ENCODE data around the gene IGF1.

Gene IGF1

GRCh38 chr12:102425109-102426039 is 55.0 kb downstream of the IGF1 start:
- DNase-seq = no peak

DNA sequence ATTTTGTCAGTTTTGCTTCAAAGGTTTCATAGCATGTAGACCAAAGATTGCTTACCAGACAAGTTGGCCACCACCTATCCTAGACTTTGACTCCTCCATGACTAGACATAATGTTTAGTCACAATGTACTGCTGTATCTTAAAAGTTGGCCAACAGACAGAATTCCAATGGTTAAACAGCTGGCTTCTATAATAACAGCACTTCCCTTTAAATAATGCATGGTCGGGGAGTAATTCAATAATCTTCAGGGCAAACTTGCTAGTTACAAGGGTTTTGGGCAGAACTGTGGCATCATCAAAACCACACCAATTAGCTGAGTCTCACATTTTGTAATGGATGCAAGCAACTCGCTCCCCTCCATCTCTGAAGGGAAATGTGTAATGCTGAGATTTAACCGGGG is 56.9 kb downstream of the IGF1 start:
- DNase-seq = no peak

GRCh38 chr12:102421802-102422583 is 58.4 kb downstream of the IGF1 start:
- DNase-seq = no peak

DNA sequence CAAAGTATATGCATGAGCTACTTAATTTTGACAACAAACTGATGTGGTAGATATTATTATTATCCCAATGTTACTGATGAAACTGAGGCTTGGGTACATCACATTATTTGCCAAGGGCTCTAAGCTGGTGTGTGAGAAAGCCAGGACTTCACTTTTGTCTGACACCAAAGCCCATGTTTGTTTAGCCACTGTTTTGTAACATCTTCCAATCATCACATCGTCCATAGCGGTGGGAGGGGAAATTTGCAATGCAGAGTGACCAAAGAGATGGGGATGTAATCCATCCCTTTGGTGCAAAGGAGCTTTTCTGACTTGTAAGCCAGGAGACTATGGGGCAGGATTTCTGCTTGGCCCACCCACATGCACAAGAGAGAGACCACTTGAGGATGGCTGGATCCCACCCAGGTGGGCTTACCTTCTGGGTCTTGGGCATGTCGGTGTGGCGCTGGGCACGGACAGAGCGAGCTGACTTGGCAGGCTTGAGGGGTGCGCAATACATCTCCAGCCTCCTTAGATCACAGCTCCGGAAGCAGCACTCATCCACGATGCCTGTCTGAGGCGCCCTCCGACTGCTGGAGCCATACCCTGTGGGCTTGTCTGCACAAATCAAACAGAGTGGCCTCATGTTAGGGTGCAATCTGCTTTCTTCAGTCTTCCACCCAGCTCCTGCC is 61.1 kb downstream of the IGF1 start:
- DNase-seq = no peak

DNA sequence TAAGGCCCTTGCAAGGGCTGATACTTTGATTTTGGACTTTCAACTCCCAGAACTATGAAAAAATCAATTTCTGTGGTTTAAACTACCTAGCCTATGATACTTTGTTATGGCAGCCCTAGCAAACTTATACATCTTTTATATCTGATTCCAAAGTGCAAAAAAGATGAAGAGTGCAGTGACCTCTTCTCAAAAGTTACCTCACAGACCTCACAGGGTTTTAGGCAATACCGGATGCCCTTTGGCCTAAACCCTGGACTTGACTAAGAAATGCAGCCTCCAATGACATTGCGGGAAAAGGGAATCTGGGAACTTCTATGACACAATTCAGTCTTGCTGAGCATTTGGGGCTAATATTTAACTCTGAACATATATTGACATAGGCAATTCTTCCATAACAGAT is 63.3 kb downstream of the IGF1 start:
- DNase-seq = no peak

- DNase-seq = no peak
Measured at GRCh38 chr12:102415515-102415914, 64.8 kb downstream of the IGF1 start.

DNA sequence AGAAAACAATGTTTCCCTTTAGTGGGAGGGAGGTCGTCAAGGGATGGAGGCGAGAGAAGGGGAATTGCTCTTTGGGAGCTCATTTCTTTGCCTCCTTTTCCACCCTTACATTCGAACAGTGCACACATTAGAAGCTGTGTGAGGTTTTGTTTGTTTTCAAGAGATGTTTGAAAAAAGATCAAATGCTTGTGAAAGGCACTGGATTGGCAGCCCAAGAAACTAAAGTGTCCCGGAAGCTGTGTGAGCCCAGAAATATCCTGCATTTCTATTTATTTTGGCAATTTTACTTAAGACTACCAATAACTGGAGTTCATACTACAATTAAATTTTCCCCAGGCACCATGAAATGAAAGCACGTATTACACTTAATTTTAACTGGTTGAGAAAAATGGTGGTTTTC is 67.0 kb downstream of the IGF1 start:
- no peak for DNase-seq

- DNase-seq = no peak
Measured at GRCh38 chr12:102410511-102410910, 69.9 kb downstream of the IGF1 start.

DNA sequence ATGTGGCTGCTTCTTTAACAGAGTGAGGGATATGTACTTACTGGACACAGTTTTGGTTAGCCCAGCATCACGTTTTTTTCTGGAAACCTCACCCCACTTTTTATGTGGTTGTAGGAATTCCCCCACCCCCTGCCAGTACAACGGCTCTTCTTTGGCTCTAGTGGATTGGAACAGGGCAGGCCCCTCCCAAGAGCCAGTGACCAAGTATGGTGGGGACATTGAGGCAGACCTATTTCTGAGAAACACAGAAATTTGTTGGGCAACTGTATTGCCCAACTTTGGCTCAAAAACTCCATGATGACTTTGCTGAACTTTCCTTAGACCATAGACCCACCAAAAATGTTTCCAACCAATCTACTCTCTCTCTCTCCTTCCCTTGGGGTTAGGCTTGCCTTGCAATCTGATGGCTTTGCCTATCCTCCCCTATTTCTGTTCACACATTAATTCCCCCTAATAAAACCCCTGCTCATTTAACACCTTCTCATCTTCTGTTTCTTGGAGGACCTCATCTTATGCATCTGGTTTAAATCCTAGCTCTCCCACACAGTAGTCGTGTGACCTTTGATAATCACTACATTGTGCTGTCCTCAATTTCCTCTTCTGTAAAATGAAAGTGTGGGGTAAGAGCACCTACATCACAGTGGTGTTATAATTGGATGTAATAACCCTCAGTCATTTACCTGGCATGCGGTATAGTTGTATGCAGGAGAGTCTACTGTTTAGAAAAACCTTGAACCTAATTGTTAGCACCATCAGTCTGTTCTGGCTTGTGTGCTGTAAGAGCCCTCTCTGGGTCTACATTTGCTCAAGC is 71.7 kb downstream of the IGF1 start:
- DNase-seq = no peak

DNA sequence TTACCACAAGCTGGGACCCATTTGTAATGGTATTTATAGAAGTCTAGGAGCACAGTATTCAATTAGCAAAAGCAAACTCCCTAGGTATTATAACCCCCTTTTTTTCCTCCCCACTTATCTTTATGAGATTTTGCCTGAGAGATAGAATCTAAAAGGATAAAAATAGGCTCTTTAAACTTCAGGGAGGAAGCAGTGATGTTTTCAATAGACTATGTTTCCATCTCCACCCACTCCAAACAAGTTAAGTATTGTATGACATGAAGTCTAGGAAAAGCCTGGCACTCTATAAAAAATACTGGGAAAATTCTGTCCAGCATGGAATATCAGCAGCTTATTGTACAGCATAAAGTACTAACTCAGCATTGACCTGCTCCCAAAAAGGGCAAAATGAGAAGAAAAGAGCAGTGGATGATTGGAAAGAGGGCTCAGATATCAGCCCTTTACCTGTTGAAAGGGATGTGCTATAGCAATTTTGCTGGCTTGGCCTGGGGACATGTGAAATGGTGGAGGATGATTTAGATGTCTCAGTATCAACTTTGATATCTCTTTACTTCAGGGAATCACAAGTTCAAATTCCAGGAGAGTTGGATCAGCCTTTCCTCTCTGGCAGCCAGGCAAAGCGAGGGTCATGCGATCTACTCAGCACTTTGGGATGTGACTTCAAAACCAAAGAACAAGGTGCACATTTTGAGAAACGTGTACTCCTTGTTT is 72.4 kb downstream of the IGF1 start:
- DNase-seq = no peak

GRCh38 chr12:102406033-102406584 is 74.3 kb downstream of the IGF1 start:
- DNase-seq = no peak

- DNase-seq = no peak
Measured at GRCh38 chr12:102401087-102401486, 79.3 kb downstream of the IGF1 start.

DNA sequence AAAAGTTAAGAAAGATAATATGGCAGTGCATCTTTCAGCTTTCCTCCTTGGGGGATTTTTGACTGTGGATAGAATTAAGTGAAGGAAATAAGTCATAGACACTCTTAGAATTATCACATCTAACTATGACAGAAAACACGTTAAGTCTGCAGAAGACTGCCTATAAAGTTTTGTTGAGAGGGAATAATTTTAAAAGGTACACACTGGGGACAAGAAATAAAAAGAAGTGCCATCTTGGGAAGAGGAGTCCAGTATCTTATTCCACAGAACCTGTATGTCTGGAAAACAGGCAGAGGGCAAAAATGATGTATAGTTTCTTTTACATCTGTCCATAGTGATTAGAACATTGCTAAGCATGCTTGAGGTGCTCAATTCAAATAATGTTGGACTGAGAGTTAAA is 80.7 kb downstream of the IGF1 start:
- DNase-seq = no peak

DNA sequence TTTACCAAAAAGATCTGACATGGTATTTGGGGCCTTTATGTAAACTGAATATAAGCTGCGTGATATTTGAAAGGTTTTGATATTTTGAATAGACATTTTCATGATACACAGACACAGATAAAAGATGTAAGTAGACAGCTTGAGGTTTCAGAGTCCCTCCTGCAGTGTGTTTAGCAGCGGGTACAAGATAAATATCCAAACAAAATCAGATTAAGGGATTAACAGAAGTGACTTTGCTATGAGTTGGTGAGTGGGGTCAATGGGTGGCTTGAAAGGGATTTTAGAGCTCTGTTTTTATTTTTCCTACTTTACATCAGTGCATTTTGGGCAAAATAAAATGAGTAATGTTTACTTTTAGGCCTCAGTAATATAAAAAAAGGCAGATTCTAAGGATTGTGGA is 84.1 kb downstream of the IGF1 start:
- no peak for DNase-seq

- no peak for DNase-seq
Measured at GRCh38 chr12:102394200-102394599, 86.2 kb downstream of the IGF1 start.

GRCh38 chr12:102390068-102390467 is 90.3 kb downstream of the IGF1 start:
- no peak for DNase-seq

DNA sequence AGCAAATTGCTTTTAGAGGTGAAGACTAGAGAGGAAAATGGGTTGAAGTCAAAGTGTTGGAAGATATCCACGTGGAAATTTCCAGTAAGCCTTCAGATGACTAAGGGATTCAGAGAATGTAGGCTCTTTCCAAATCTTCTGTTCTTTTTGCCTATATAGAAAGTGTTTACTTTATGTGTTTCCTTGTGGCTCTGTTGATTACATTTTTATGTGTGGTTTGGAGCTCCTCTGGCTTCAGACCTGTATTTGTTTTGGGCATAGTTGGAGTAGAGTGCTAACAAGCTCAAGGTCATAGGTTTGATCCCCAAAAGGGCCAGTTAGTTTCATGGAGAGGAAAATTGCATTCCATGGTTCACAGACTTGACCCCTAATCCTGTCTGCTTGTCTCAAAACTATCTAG is 91.9 kb downstream of the IGF1 start:
- DNase-seq = no peak

DNA sequence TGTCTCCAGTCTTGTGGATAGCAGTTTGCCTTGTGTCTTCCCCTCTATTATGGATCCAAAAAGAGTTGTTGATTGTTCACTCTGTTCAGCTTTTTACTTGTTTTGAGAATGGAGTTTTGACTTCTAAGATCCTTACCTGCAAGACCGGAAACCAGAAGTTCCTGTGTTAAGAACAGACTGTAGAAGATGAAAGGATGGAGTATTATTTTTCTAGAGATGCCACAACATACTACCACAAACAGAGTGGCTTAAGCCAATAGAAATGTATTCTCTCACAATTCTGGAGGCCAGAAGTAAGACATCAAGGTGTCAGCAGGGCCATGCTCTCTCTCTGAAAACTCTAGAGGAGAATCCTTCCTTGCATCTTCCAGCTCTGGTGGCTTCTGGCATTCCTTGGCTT is 95.0 kb downstream of the IGF1 start:
- no peak for DNase-seq

- no peak for DNase-seq
Measured at GRCh38 chr12:102379346-102380162, 100.8 kb downstream of the IGF1 start.

GRCh38 chr12:102376781-102377180 is 103.6 kb downstream of the IGF1 start:
- DNase-seq = no peak
